Activated naive CD8-positive, alpha-beta T cell treated with anti-CD3 and anti-CD28 coated beads, Interleukin-2, amount 10 ng/mL, durations not matched to agents 7 days and 5 days (primary cell): Measurements from ENCODE around the gene MEX3D. TPM values are rescaled to one million over a fixed set of nuclear protein-coding genes. Genes with fewer than 3 reads are reported as not detected.

Source experiments
- ATAC-seq: fragments of 150-1000 bp; cut with Tn5 transposase; one replicate; pipeline ENCODE4 v1.10.0; 2021; ENCODE audit warnings: low read depth, moderate library complexity
- POLR2A ChIA-PET: fragments of 350-600 bp; sonication (Branson Sonifier 250); formaldehyde crosslinking; loops from one replicate; lab custom pipeline; 2021; ENCODE audit warnings: antibody characterized with exemption; lab: Charles Lee
- DNase-seq: peaks from one replicate; pipeline ENCODE4 v3.0.0; 2021
- H3K27ac Mint-ChIP-seq: one replicate; pipeline ENCODE4 v1.8.0; 2022; ENCODE audit warnings: mild to moderate bottlenecking, mixed read lengths
- H3K27me3 Mint-ChIP-seq: one replicate; pipeline ENCODE4 v1.8.0; 2022; ENCODE audit warnings: mild to moderate bottlenecking, moderate library complexity, mixed read lengths
- H3K36me3 Mint-ChIP-seq: one replicate; pipeline ENCODE4 v1.8.0; 2021; ENCODE audit warnings: mild to moderate bottlenecking, mixed read lengths
- H3K4me1 Mint-ChIP-seq: one replicate; pipeline ENCODE4 v1.8.0; 2021; ENCODE audit warnings: mixed read lengths
- H3K4me3 Mint-ChIP-seq: one replicate; pipeline ENCODE4 v1.8.0; 2022; ENCODE audit warnings: mild to moderate bottlenecking, moderate library complexity, mixed read lengths
- H3K9me3 Mint-ChIP-seq: one replicate; pipeline ENCODE4 v1.8.0; 2021; ENCODE audit warnings: mixed read lengths
- total RNA-seq, 2 experiments: library from RNA; stranded (reverse); gene quantifications; one replicate each; pipeline ENCODE4 v1.2.3, GENCODE V29; 2021

Gene MEX3D
- total RNA-seq, 2 experiments from 2014 or later = 7.0 to 7.8 TPM

GRCh38 chr19:1591421-1592023 lies 23.4 kb upstream of the MEX3D start:
- Mint-ChIP-seq H3K27me3 (no peaks in the 10 kb centered on the region), H3K4me1 (peaks cover 16% of the 10 kb centered on the region), H3K36me3 (peaks cover 3% of the 10 kb centered on the region), H3K27ac (peak overlapping the region; percentile 93), H3K9me3 (no peaks in the 10 kb centered on the region), H3K4me3 (peak overlapping the region; percentile 95)
- POLR2A ChIA-PET = interaction anchor here (0.7 to 1.7 kb wide), 6 partner anchors 10 to 81 kb away, joined by 3 to 13 read pairs (median 4); partner anchors contain the start of genes MEX3D and UQCR11
- DNase-seq (no peak), ATAC-seq (no peak)

GRCh38 chr19:1590641-1591397 lies 22.7 kb upstream of the MEX3D start:
- POLR2A ChIA-PET = interaction anchor here (0.7 to 1.7 kb wide), 5 partner anchors 9 to 82 kb away, joined by 3 to 13 read pairs (median 4); partner anchors contain the start of gene UQCR11
- no peaks in the 10 kb centered on the region for H3K27me3 Mint-ChIP-seq
- peaks cover 16% of the 10 kb centered on the region for H3K4me1 Mint-ChIP-seq
- H3K27ac Mint-ChIP-seq = peak overlapping the region; percentile 93
- peaks cover 3% of the 10 kb centered on the region for H3K36me3 Mint-ChIP-seq
- peak; percentile 56 for DNase-seq
- peak; percentile 28 for ATAC-seq
- H3K4me3 Mint-ChIP-seq = peak overlapping the region; percentile 95
- H3K9me3 Mint-ChIP-seq = no peaks in the 10 kb centered on the region

GRCh38 chr19:1587872-1588271 lies 19.7 kb upstream of the MEX3D start:
- POLR2A ChIA-PET = interaction anchor here (0.8 to 1.6 kb wide), 2 partner anchors 13 to 18 kb away, joined by 3 read pairs; no protein-coding TSS in a partner anchor
- peaks cover 3% of the 10 kb centered on the region for H3K36me3 Mint-ChIP-seq
- H3K9me3 Mint-ChIP-seq = no peaks in the 10 kb centered on the region
- peaks cover 14% of the 10 kb centered on the region for H3K4me1 Mint-ChIP-seq
- H3K27me3 Mint-ChIP-seq = no peaks in the 10 kb centered on the region
- no peak overlapping the region for H3K4me3 Mint-ChIP-seq
- no peak for ATAC-seq
- no peak for DNase-seq
- no peak overlapping the region for H3K27ac Mint-ChIP-seq

DNA sequence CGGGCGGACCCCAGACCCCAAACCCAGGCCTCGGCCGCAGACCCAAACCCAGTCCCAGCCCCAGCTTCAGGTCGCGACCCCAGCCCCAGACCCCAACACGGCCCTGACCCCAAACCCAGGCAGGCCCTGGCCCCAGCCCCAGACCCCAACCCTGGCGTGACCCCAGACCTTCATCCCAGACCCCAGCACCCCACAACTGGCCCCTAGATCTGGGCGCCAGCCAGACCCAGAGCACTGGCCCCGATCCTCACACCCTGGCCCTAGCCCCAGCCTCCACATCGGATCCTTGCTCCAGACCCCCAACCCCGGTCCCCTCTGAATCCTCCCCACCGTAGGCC lies 17.1 kb upstream of the MEX3D start:
- Mint-ChIP-seq H3K27ac (no peak overlapping the region), H3K9me3 (no peaks in the 10 kb centered on the region), H3K27me3 (no peaks in the 10 kb centered on the region), H3K4me3 (no peak overlapping the region), H3K36me3 (peaks cover 3% of the 10 kb centered on the region), H3K4me1 (peaks cover 4% of the 10 kb centered on the region)
- POLR2A ChIA-PET = interaction anchor here (0.5 kb wide), 1 partner anchor 578 kb away, joined by 3 read pairs; the partner anchor contains the start of gene DOT1L
- no peak for DNase-seq
- no peak for ATAC-seq

DNA sequence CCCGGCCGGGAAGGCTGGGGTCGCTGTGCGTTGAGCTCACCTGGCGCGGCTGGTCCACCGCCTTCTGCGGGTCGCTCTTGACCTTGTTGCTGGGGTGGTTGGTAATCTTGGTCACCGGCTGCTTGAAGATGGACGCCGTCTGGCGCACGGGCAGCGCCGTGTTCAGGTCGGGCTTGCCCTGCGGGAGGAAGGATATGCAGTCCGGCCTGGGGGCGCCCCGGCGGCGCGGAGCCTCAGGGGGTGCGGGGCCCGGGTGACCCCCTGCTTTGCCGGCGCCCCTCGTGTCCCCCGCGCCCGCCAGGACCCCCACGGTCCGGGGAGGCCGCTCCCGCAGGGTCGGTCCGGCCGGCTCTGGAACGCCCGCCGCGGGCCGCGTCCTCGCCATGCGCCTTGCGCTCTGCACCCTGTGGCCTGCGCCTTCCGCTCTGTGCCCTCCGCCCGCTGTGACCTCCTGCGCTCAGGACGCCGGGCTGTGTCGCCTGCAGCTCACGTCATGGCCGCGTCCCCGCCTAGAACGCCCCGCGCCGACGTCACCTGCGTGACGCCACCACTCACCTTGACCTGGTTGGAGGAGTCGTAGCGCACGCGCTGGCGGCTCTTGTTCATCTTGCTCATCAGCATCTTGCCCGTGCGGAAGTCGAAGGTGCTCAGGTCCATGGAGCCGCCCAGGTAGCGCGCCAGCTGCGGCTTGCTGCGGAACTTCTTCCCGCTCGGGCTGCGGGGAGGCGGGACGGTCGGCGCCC lies 16.5 kb upstream of the MEX3D start:
- H3K4me1 Mint-ChIP-seq = peaks cover 3% of the 10 kb centered on the region
- H3K27ac Mint-ChIP-seq = no peak overlapping the region
- DNase-seq (no peak), ATAC-seq (no peak)
- H3K36me3 Mint-ChIP-seq = peaks cover 1% of the 10 kb centered on the region
- no peak overlapping the region for H3K4me3 Mint-ChIP-seq
- no peaks in the 10 kb centered on the region for H3K9me3 Mint-ChIP-seq
- POLR2A ChIA-PET = no interaction called here
- no peaks in the 10 kb centered on the region for H3K27me3 Mint-ChIP-seq

DNA sequence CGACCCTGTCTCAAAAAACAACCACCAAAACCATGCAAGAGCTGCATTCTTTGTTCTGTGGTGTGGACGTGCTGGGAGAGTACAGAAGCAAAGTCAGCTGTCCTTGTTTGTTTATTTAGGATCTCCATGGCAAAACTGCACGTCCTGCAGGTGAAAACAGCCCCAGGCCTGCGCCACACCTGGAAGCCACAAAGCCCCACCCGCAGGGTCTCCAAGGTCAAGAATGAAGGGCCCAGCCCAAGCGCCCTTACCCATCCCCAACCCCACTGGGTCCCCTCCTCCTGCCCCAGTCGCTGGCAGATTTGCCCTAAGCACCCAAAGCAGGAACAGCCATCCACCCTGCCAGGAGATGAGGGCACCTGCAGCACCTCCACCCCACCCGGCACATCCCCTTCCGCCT lies 14.1 kb upstream of the MEX3D start:
- ATAC-seq = no peak
- POLR2A ChIA-PET = interaction anchor here (1.6 kb wide), 1 partner anchor 9 kb away, joined by 5 read pairs; no protein-coding TSS in a partner anchor
- Mint-ChIP-seq H3K27me3 (no peaks in the 10 kb centered on the region), H3K36me3 (no peaks in the 10 kb centered on the region), H3K27ac (no peak overlapping the region), H3K4me3 (no peak overlapping the region), H3K9me3 (no peaks in the 10 kb centered on the region), H3K4me1 (no peaks in the 10 kb centered on the region)
- no peak for DNase-seq

DNA sequence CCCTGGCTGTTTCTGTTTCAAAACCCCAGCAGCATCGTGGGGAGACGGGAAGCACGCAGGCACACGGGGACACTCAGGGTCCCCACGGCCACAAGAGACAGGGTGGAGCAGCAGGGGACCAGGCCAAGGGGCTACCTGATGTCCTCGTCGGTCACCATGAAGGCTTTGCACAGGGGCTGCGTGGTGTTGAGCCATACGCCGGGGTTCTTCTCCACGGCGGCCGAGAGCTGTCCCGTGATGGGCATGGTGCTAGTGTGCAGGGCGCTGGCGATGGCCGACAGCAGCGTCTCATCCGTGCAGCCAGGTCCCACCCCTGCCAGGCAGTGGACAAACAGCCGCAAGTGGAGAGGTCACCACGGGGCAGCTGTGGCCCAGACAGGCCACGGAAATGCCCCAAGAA lies 12.8 kb upstream of the MEX3D start:
- H3K9me3 Mint-ChIP-seq = no peaks in the 10 kb centered on the region
- H3K27ac Mint-ChIP-seq = no peak overlapping the region
- DNase-seq (no peak), ATAC-seq (no peak)
- no peaks in the 10 kb centered on the region for H3K36me3 Mint-ChIP-seq
- H3K4me3 Mint-ChIP-seq = no peak overlapping the region
- POLR2A ChIA-PET = interaction anchor here (1.6 kb wide), 1 partner anchor 10 kb away, joined by 5 read pairs; no protein-coding TSS in a partner anchor
- H3K4me1 Mint-ChIP-seq = no peaks in the 10 kb centered on the region
- no peaks in the 10 kb centered on the region for H3K27me3 Mint-ChIP-seq

GRCh38 chr19:1580382-1580781 lies 12.3 kb upstream of the MEX3D start:
- Mint-ChIP-seq H3K36me3 (peaks cover 2% of the 10 kb centered on the region), H3K27ac (no peak overlapping the region), H3K27me3 (no peaks in the 10 kb centered on the region), H3K4me1 (no peaks in the 10 kb centered on the region), H3K4me3 (no peak overlapping the region), H3K9me3 (no peaks in the 10 kb centered on the region)
- POLR2A ChIA-PET = no interaction called here
- DNase-seq = no peak
- no peak for ATAC-seq

- DNase-seq = no peak
- POLR2A ChIA-PET = interaction anchor here (0.6 kb wide), 1 partner anchor 32 kb away, joined by 8 read pairs; no protein-coding TSS in a partner anchor
- H3K27ac Mint-ChIP-seq = no peak overlapping the region
- ATAC-seq = no peak
- no peaks in the 10 kb centered on the region for H3K9me3 Mint-ChIP-seq
- no peaks in the 10 kb centered on the region for H3K4me1 Mint-ChIP-seq
- H3K27me3 Mint-ChIP-seq = no peaks in the 10 kb centered on the region
- H3K4me3 Mint-ChIP-seq = no peak overlapping the region
- peaks cover 2% of the 10 kb centered on the region for H3K36me3 Mint-ChIP-seq
Observed at GRCh38 chr19:1579222-1579621, 11.1 kb upstream of the MEX3D start.

GRCh38 chr19:1577929-1578618 lies 9.9 kb upstream of the MEX3D start:
- H3K36me3 Mint-ChIP-seq = peaks cover 2% of the 10 kb centered on the region
- DNase-seq = no peak
- no peaks in the 10 kb centered on the region for H3K9me3 Mint-ChIP-seq
- no peaks in the 10 kb centered on the region for H3K4me1 Mint-ChIP-seq
- H3K4me3 Mint-ChIP-seq = no peak overlapping the region
- no peak overlapping the region for H3K27ac Mint-ChIP-seq
- POLR2A ChIA-PET = no interaction called here
- no peaks in the 10 kb centered on the region for H3K27me3 Mint-ChIP-seq
- no peak for ATAC-seq

- H3K4me3 Mint-ChIP-seq = no peak overlapping the region
- H3K27ac Mint-ChIP-seq = no peak overlapping the region
- POLR2A ChIA-PET = interaction anchor here (0.5 to 1.2 kb wide), 2 partner anchors 12 to 63 kb away, joined by 3 to 4 read pairs; no protein-coding TSS in a partner anchor
- no peaks in the 10 kb centered on the region for H3K4me1 Mint-ChIP-seq
- no peaks in the 10 kb centered on the region for H3K9me3 Mint-ChIP-seq
- no peak for DNase-seq
- H3K36me3 Mint-ChIP-seq = peaks cover 2% of the 10 kb centered on the region
- ATAC-seq = no peak
- H3K27me3 Mint-ChIP-seq = no peaks in the 10 kb centered on the region
Observed at GRCh38 chr19:1577090-1577928, 9.2 kb upstream of the MEX3D start.
